SJCRH30 (cell line): ENCODE results near the gene ANKRD63. TPM values are rescaled to one million over a fixed set of nuclear protein-coding genes. Genes with fewer than 3 reads are reported as not detected.

Experiments
- DNase-seq, 2 experiments: peaks; one replicate each; pipeline ENCODE4 v3.0.0-alpha.2; 2015 to 2020
- H3K27ac ChIP-seq: fragments of 250-450 bp; sonication (Bioruptor Pico); 2 replicates; pipeline ENCODE4 v1.5.1; 2020; ENCODE audit warnings: mild to moderate bottlenecking, moderate library complexity
- H3K27me3 ChIP-seq: fragments of 250-450 bp; sonication (Bioruptor Pico); 2 replicates; pipeline ENCODE4 v1.5.1; 2020; ENCODE audit warnings: mild to moderate bottlenecking, moderate library complexity
- H3K36me3 ChIP-seq: fragments of 250-450 bp; sonication (Bioruptor Pico); 2 replicates; pipeline ENCODE4 v1.5.1; 2020; ENCODE audit warnings: mild to moderate bottlenecking, moderate library complexity
- H3K4me1 ChIP-seq: fragments of 250-450 bp; sonication (Bioruptor Pico); 2 replicates; pipeline ENCODE4 v1.5.1; 2020; ENCODE audit warnings: mild to moderate bottlenecking, moderate library complexity
- H3K4me3 ChIP-seq: fragments of 250-450 bp; sonication (Bioruptor Pico); 2 replicates; pipeline ENCODE4 v1.5.1; 2020; ENCODE audit warnings: mild to moderate bottlenecking, moderate library complexity
- H3K9me3 ChIP-seq: fragments of 250-450 bp; sonication (Bioruptor Pico); replicated peaks from 2 replicates; pipeline ENCODE4 v1.5.1; 2020; ENCODE audit warnings: mild to moderate bottlenecking, moderate library complexity
- total RNA-seq: library from RNA; depleted of rRNA; stranded (reverse); fragments of >200 nt; shearing (Covaris generic); gene quantifications from 2 replicates; pipeline ENCODE4 v1.2.3, GENCODE V29; 2014

ANKRD63 gene
- total RNA-seq, 1 experiment from 2014 or later: 0.12 TPM

GRCh38 chr15:40322531-40323238, 39.8 kb upstream of the ANKRD63 start:
- Histone ChIP-seq H3K4me3 (peak overlapping the region; percentile 45), H3K4me1 (peaks cover 39% of the 10 kb centered on the region), H3K9me3 (no peaks in the 10 kb centered on the region), H3K36me3 (no peaks in the 10 kb centered on the region), H3K27ac (peak overlapping the region; percentile 38; the same call in 1 of the 2 replicates), H3K27me3 (no peaks in the 10 kb centered on the region)
- peak; percentile 64 to 65 for DNase-seq

DNA sequence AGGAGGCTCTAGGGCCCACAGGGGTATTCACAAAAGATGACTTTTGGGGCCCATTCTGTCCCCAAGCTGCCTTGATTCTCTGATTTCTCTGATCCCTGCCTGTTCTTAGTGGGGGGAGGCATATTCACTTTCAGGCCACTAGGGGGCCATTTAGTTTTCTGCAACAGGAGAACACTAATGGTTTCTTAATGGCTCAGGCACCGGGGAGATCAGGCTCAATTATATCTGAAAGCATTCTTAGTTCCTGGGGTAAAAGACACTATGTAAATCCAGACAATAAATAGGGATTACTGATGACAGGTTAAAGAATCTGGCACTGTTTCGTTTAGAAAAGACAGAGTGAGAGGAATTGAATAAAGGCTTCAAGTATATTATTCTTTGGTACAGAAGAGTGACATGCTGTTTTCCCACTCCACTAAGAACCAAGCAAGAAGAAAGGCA, 38.1 kb upstream of the ANKRD63 start:
- peaks cover 35% of the 10 kb centered on the region for H3K4me1 ChIP-seq
- no peak overlapping the region for H3K4me3 ChIP-seq
- DNase-seq: peak; percentile 65 to 80
- no peaks in the 10 kb centered on the region for H3K9me3 ChIP-seq
- H3K27me3 ChIP-seq: no peaks in the 10 kb centered on the region
- H3K27ac ChIP-seq: no peak overlapping the region
- H3K36me3 ChIP-seq: no peaks in the 10 kb centered on the region

- no peak overlapping the region for H3K4me3 ChIP-seq
- H3K27ac ChIP-seq: no peak overlapping the region
- peaks cover 35% of the 10 kb centered on the region for H3K4me1 ChIP-seq
- H3K36me3 ChIP-seq: no peaks in the 10 kb centered on the region
- no peaks in the 10 kb centered on the region for H3K9me3 ChIP-seq
- DNase-seq: no peak
- H3K27me3 ChIP-seq: no peaks in the 10 kb centered on the region
Measured at GRCh38 chr15:40320409-40320808, 37.5 kb upstream of the ANKRD63 start.

DNA sequence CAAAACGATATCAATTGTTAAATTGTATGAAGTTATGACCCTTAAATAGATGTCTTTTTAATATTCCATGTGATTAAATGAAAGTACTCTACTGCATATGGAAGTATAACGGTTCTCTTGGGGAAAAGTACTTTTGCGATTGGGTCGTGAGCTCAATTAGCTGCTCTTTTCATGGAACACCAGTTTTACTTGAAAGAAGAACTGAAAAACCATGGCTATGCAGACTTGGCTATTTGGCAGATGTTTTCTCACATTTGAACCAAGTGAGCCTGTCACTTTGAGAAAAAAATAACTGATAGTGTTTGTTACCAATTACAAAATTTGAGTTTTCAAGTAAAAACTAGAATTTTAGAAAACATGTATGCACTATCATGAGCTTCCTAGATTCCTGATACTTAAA, 34.7 kb upstream of the ANKRD63 start:
- no peak overlapping the region for H3K4me3 ChIP-seq
- H3K36me3 ChIP-seq: no peaks in the 10 kb centered on the region
- H3K9me3 ChIP-seq: no peaks in the 10 kb centered on the region
- H3K4me1 ChIP-seq: peaks cover 37% of the 10 kb centered on the region
- no peak overlapping the region for H3K27ac ChIP-seq
- no peaks in the 10 kb centered on the region for H3K27me3 ChIP-seq
- no peak for DNase-seq

- no peak for DNase-seq
- Histone ChIP-seq H3K36me3 (no peaks in the 10 kb centered on the region), H3K4me3 (no peak overlapping the region), H3K9me3 (no peaks in the 10 kb centered on the region), H3K4me1 (peaks cover 30% of the 10 kb centered on the region; the same call in 1 of the 2 replicates), H3K27ac (no peak overlapping the region), H3K27me3 (no peaks in the 10 kb centered on the region)
Measured at GRCh38 chr15:40316931-40317330, 34.1 kb upstream of the ANKRD63 start.

- Histone ChIP-seq H3K4me1 (peaks cover 16% of the 10 kb centered on the region), H3K27ac (no peak overlapping the region), H3K27me3 (no peaks in the 10 kb centered on the region), H3K4me3 (no peak overlapping the region), H3K9me3 (no peaks in the 10 kb centered on the region), H3K36me3 (no peaks in the 10 kb centered on the region)
- DNase-seq: no peak
Measured at GRCh38 chr15:40314723-40315276, 31.9 kb upstream of the ANKRD63 start.

DNA sequence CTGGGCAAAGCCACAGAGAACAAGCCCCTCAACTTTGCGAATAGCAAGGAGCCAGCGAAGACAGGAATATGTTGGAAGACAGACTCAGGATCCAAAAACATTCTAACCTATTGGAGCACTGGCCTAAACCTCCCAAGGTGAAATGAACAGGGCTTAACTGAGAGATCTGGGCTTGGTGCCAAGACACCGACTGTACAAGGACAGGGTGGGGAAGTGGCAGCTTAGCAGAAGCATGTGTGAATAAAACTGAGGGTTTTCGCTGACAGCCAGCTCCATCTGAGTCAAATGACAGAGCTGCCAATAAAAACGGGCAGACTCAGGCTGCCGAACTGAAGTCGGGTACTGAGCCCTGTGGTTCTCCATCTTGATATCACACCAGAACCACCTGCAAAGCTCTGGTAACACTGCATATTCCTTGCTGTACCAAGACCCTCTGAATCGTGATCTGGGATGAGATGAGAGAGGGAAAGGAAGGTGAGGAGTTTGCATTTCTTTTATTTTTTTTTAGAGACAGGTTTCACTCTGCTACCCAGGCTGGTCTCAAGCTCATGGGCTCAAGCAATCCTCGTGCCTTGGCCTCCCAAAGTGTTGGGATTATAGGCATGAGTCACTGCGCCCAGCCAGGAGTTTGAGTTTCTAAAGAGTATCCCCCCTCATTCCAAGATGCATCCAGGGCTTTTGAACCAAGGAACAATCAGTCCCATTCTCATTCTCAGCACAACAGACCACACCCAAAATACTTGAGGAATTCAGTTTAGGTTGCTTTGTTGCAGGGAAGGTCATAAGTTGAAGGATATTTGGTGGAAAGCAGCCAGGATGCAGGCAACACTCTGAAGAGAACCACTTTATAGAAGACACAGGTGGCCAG, 30.9 kb upstream of the ANKRD63 start:
- peak; percentile 80 to 83 for DNase-seq
- Histone ChIP-seq H3K27ac (no peak overlapping the region), H3K36me3 (no peaks in the 10 kb centered on the region), H3K4me3 (no peak overlapping the region), H3K9me3 (no peaks in the 10 kb centered on the region), H3K4me1 (peaks cover 26% of the 10 kb centered on the region), H3K27me3 (no peaks in the 10 kb centered on the region)

DNA sequence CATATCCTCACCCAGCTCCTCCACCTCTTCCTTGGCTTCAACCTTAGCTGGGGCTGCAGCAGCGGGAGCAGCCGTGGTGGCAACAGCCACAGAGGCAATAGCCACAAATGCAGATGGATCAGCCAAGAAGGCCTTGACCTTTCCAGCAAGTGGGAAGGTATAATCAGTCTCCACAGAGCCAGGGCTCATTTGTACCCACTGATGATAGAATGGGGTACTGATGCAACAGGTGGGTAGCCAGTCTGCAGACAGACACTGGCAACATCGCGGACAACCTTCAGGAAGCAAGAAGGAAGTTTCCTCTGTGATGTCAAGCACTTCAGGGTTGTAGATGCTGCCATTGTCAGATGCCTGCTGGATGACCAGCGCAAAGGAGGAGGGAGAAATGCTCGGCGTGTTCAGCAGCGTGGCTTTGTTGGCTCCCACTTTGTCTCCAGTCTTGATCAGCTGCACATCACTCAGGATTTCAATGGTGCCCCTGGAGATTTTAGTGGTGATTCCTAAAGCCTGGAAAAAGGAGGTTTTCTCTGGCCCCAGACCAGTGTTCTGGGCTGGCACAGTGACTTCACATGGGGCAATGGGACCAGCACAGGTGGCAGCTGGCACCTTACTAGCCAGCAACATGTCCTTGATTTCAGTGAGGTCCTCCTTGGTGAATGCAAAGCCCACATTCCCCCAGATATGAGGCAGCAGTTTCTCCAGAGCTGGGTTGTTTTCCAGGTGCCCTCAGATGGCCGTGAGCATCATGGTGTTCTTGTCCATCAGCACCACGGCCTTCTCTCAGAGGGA, 29.7 kb upstream of the ANKRD63 start:
- Histone ChIP-seq H3K4me3 (no peak overlapping the region), H3K36me3 (no peaks in the 10 kb centered on the region), H3K9me3 (no peaks in the 10 kb centered on the region), H3K27ac (no peak overlapping the region), H3K27me3 (no peaks in the 10 kb centered on the region), H3K4me1 (peaks cover 29% of the 10 kb centered on the region)
- no peak for DNase-seq

GRCh38 chr15:40310993-40311392, 28.1 kb upstream of the ANKRD63 start:
- Histone ChIP-seq H3K9me3 (no peaks in the 10 kb centered on the region), H3K4me1 (peaks cover 35% of the 10 kb centered on the region), H3K27me3 (no peaks in the 10 kb centered on the region), H3K36me3 (no peaks in the 10 kb centered on the region), H3K4me3 (no peak overlapping the region), H3K27ac (no peak overlapping the region)
- DNase-seq: no peak

- Histone ChIP-seq H3K4me3 (no peak overlapping the region), H3K9me3 (no peaks in the 10 kb centered on the region), H3K36me3 (no peaks in the 10 kb centered on the region), H3K27me3 (no peaks in the 10 kb centered on the region), H3K4me1 (peaks cover 42% of the 10 kb centered on the region), H3K27ac (no peak overlapping the region)
- DNase-seq: peak; percentile 78 to 86
Measured at GRCh38 chr15:40310001-40310959, 27.4 kb upstream of the ANKRD63 start.

DNA sequence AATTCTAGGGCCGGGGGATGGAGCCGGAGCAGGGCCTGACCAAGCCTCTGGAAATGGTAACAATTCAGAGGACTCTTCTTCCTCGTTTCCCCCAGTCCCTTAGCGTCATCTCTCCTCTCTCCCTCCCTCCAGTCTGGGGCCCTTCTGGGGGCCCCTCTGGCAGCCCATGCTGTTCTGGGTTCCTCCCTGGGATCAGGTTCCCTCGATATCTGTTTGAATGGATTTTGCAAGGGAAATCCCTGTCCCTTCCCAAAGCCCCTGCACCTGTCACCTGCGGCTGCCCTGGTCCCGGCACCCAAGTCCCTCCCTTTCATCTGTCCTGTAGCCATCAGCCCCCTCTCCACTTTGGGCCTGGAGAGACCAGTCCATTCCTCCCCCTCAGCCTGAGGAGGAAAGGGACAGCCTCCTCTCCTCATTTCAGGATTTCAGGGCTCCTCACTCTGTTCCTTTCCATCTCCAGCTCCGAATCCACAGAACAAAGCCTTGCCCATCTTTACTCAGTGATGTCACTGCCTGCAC, 26.5 kb upstream of the ANKRD63 start:
- no peaks in the 10 kb centered on the region for H3K27me3 ChIP-seq
- peak; percentile 27 to 52 for DNase-seq
- peak overlapping the region; percentile 39; the same call in 1 of the 2 replicates for H3K4me3 ChIP-seq
- H3K36me3 ChIP-seq: no peaks in the 10 kb centered on the region
- no peaks in the 10 kb centered on the region for H3K9me3 ChIP-seq
- peak overlapping the region; percentile 54; the same call in 1 of the 2 replicates for H3K27ac ChIP-seq
- peaks cover 44% of the 10 kb centered on the region for H3K4me1 ChIP-seq

DNA sequence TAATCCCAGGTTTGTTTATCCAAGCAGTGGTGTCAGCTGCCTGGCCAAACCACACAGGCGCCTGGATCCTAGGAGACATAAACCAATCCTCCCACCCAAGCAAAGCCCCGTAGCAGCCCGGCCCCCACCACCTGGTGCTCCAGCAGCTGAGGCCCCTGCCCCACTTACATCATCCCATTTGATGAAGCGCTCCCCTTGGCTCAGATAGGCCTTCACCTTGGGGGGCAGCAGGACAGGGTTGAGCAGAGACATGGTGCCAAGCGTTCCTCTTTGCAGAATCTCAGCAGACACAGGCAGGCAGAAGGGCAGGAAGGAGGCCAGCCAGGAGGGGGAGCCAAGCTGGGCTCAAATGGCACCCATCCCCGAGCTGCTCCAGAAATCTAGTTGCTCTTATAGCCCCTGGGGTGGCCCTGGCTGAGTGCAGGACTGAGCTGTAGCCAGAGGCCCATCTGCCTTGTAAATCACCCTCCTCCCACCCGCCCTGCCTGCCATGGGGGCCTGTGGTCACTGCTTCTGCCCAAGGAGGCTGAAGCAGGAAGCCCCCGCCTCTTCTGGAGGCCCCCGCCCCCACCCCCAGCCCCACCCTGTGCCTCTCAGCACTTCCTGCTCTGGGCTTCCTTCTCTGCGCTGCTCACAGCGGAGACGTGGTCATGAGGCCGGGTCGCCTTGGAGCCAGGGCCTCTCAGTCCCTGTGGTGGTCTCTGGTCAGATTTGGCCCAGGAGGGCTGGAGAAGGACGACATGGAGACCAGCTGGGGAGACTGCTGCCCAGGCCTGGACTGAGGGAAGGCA, 24.8 kb upstream of the ANKRD63 start, which contains the start of gene PLCB2:
PLCB2 (minus strand) TSS at position 515 of the 791 bp plus-strand sequence; CDS start at position 252, 263 bp downstream.
- H3K27ac ChIP-seq: peak within 1 kb of the TSS; percentile 54; the same call in 1 of the 2 replicates
- H3K4me3 ChIP-seq: peak within 1 kb of the TSS; percentile 39
- peak; percentile 96 to 97 for DNase-seq

More for the DNA sequence above, 24.8 kb upstream of the ANKRD63 start, which contains the start of gene PLCB2:
- Histone ChIP-seq H3K36me3 (no peaks in the 10 kb centered on the region), H3K9me3 (no peaks in the 10 kb centered on the region), H3K27me3 (no peaks in the 10 kb centered on the region), H3K4me1 (peaks cover 34% of the 10 kb centered on the region)
